Hematopoietic multipotent progenitor cell (in vitro differentiated cells): ENCODE measurements around the gene CAST. TPM values are rescaled to one million over a fixed set of nuclear protein-coding genes. Genes with fewer than 3 reads are reported as not detected.
"Not testable (repeated sequence)": the region's sequence is repeated elsewhere in the genome, so short reads cannot be mapped to it uniquely, and the experiment has no call there.

ENCODE experiments used
- DNase-seq, 3 donors: peaks; one replicate each; pipeline ENCODE4 v3.0.0-alpha.2; 2011 to 2015; ENCODE audit warnings: low read depth in 2 of 3, low spot score in 2 of 3
- total RNA-seq: library from RNA; depleted of rRNA; stranded (reverse); fragments of >200 nt; gene quantifications from one replicate; pipeline ENCODE4 v1.2.3, GENCODE V29; 2012

Gene CAST
- total RNA-seq, 1 donor, result 29.9 TPM

- DNase-seq, result no peak
Measured at GRCh38 chr5:96772111-96772510, 109.9 kb downstream of the CAST start.

- DNase-seq, result no peak
Measured at GRCh38 chr5:96772542-96772941, 110.4 kb downstream of the CAST start.

GRCh38 chr5:96775050-96775449 is 112.9 kb downstream of the CAST start:
- DNase-seq, result no peak

GRCh38 chr5:96775689-96776088 is 113.5 kb downstream of the CAST start:
- DNase-seq, result no peak

- no peak for DNase-seq
Measured at GRCh38 chr5:96776621-96777020, 114.4 kb downstream of the CAST start.

GRCh38 chr5:96778409-96778808 is 116.2 kb downstream of the CAST start:
- no peak for DNase-seq

- no peak for DNase-seq
Measured at GRCh38 chr5:96780626-96781025, 118.5 kb downstream of the CAST start.

GRCh38 chr5:96781031-96781971 is 119.1 kb downstream of the CAST start:
- no peak for DNase-seq

GRCh38 chr5:96783326-96783725 is 121.2 kb downstream of the CAST start:
- DNase-seq, result no peak

- no peak for DNase-seq
Measured at GRCh38 chr5:96785326-96786109, 123.3 kb downstream of the CAST start.

- no peak for DNase-seq
Measured at GRCh38 chr5:96788112-96788749, 126.1 kb downstream of the CAST start.

- no peak for DNase-seq
Measured at GRCh38 chr5:96789794-96790330, 127.7 kb downstream of the CAST start.

- no peak for DNase-seq
Measured at GRCh38 chr5:96790961-96791504, 128.9 kb downstream of the CAST start.

GRCh38 chr5:96794757-96795156 is 132.6 kb downstream of the CAST start:
- DNase-seq, result no peak

- DNase-seq, result no peak
Measured at GRCh38 chr5:96795626-96796025, 133.4 kb downstream of the CAST start.

- DNase-seq, result no peak
Measured at GRCh38 chr5:96796434-96796833, 134.3 kb downstream of the CAST start.

GRCh38 chr5:96801718-96802117 is 139.5 kb downstream of the CAST start:
- not testable (repeated sequence) for DNase-seq

- peak in 1 of 3 donors; percentile 69 for DNase-seq
Measured at GRCh38 chr5:96807075-96807654, 145.0 kb downstream of the CAST start.

GRCh38 chr5:96808541-96808828 is 146.3 kb downstream of the CAST start:
- DNase-seq, result no peak

GRCh38 chr5:96808868-96809558 is 146.8 kb downstream of the CAST start:
- no peak for DNase-seq
